Stimulated activated CD8-positive, alpha-beta memory T cell treated with anti-CD3 and anti-CD28 coated beads, Interleukin-12 subunit alpha, Interleukin-12 subunit beta, amount 100 ng/mL, for 4 hours (primary cell): Measurements from ENCODE around the gene SYCP2.
A peak's percentile ranks its signal among the peaks of the same experiment; 100 is the strongest.

Experiments used
- DNase-seq: peaks from one replicate; pipeline ENCODE4 v3.0.0-alpha.2; 2020; ENCODE audit warnings: low read depth

Gene SYCP2

GRCh38 chr20:59940956-59941294, 7.5 kb upstream of the SYCP2 start:
- no peak for DNase-seq

- DNase-seq = peak; percentile 82
Measured at GRCh38 chr20:59940129-59940955, 6.9 kb upstream of the SYCP2 start, which contains the start of the genes FAM217B and PPP1R3D. Gene FAM217B, plus strand, starts transcription at chr20:59940389. Its CDS starts 3,555 bp downstream, at chr20:59943944. Gene PPP1R3D, minus strand, starts transcription at chr20:59940305. Its CDS starts 374 bp downstream, at chr20:59939931.

- no peak for DNase-seq
Measured at GRCh38 chr20:59939879-59940128, 6.4 kb upstream of the SYCP2 start.

- DNase-seq = no peak
Measured at GRCh38 chr20:59939052-59939878, 5.8 kb upstream of the SYCP2 start.

- no peak for DNase-seq
Measured at GRCh38 chr20:59938696-59939051, 5.2 kb upstream of the SYCP2 start.

GRCh38 chr20:59938221-59938620, 4.8 kb upstream of the SYCP2 start:
- DNase-seq = no peak

GRCh38 chr20:59937150-59937549, 3.7 kb upstream of the SYCP2 start:
- DNase-seq = no peak

- no peak for DNase-seq
Measured at GRCh38 chr20:59936409-59936808, 3.0 kb upstream of the SYCP2 start.

- no peak for DNase-seq
Measured at GRCh38 chr20:59935457-59936185, 2.2 kb upstream of the SYCP2 start.

GRCh38 chr20:59933849-59934585, 580 bp upstream of the SYCP2 start:
- DNase-seq = peak; percentile 66

GRCh38 chr20:59932616-59933295, 681 bp downstream of the SYCP2 start:
- DNase-seq = no peak

GRCh38 chr20:59931511-59932312, 1.7 kb downstream of the SYCP2 start:
- no peak for DNase-seq

- DNase-seq = no peak
Measured at GRCh38 chr20:59925899-59926298, 7.5 kb downstream of the SYCP2 start.

GRCh38 chr20:59925359-59925758, 8.1 kb downstream of the SYCP2 start:
- no peak for DNase-seq

GRCh38 chr20:59923514-59923913, 9.9 kb downstream of the SYCP2 start:
- no peak for DNase-seq

GRCh38 chr20:59920944-59921343, 12.5 kb downstream of the SYCP2 start:
- no peak for DNase-seq

GRCh38 chr20:59912609-59913008, 20.8 kb downstream of the SYCP2 start:
- no peak for DNase-seq

GRCh38 chr20:59911041-59911440, 22.4 kb downstream of the SYCP2 start:
- no peak for DNase-seq

- DNase-seq = no peak
Measured at GRCh38 chr20:59908855-59909254, 24.6 kb downstream of the SYCP2 start.

GRCh38 chr20:59903621-59904020, 29.8 kb downstream of the SYCP2 start:
- no peak for DNase-seq

GRCh38 chr20:59902470-59902869, 31.0 kb downstream of the SYCP2 start:
- DNase-seq = no peak
